ENCODE data around the gene DLGAP3. TPM values are rescaled to one million over a fixed set of nuclear protein-coding genes. Genes with fewer than 3 reads are reported as not detected.

Gene DLGAP3
- total RNA-seq, 1 experiment from 2014 or later, result 7.3 TPM

- Histone ChIP-seq H4K5ac (ENCODE audit: insufficient read length, low read depth, low read length) (no peak overlapping the region), H3K56ac (ENCODE audit: insufficient read length, low read depth, low read length) (no peak overlapping the region), H3K23ac (ENCODE audit: insufficient read length, low read depth, low read length) (no peak overlapping the region), H3K4ac (ENCODE audit: low read depth, low read length) (no peak overlapping the region), H2AFZ (ENCODE audit: low read length) (no peak overlapping the region), H3K9me3 (ENCODE audit: control insufficient read depth, low read depth, low read length) (no peaks in the 10 kb centered on the region), H3K9ac (ENCODE audit: extremely low read depth, insufficient read length, low read length) (no peak overlapping the region), H2AK5ac (ENCODE audit: insufficient read length, low read length) (no peak overlapping the region), H4K91ac (ENCODE audit: insufficient read length, low read depth, low read length) (no peak overlapping the region), H3K4me1 (ENCODE audit: insufficient read depth, low read length) (no peaks in the 10 kb centered on the region), H2BK12ac (ENCODE audit: insufficient read length, low read depth, low read length) (no peak overlapping the region), H3K23me2 (ENCODE audit: insufficient read length, low read depth, low read length, poor library complexity, severe bottlenecking) (no peaks in the 10 kb centered on the region), H3K79me2 (ENCODE audit: insufficient read depth, low read length) (no peaks in the 10 kb centered on the region), H3K4me2 (ENCODE audit: insufficient read depth, insufficient read length, low read length) (no peak overlapping the region), H2BK120ac (ENCODE audit: low read depth, low read length, poor library complexity, severe bottlenecking) (no peak overlapping the region), H3K27ac (ENCODE audit: insufficient read length, low read depth, low read length) (no peak overlapping the region), H4K20me1 (ENCODE audit: control insufficient read depth, insufficient read depth, insufficient read length) (no peaks in the 10 kb centered on the region), H3K27me3 (ENCODE audit: insufficient read depth, low read length) (no peaks in the 10 kb centered on the region), H2BK5ac (ENCODE audit: insufficient read length, low read length) (no peak overlapping the region), H3T11ph (ENCODE audit: low read length) (no peak overlapping the region), H3K14ac (ENCODE audit: insufficient read depth, low read length) (no peak overlapping the region), H3K18ac (ENCODE audit: insufficient read length, low read depth, low read length) (no peak overlapping the region), H2BK20ac (ENCODE audit: low read depth, low read length, poor library complexity, severe bottlenecking) (no peak overlapping the region), H2BK15ac (ENCODE audit: low read depth, low read length) (no peak overlapping the region), H4K8ac (replicated peaks; ENCODE audit: insufficient read length, low read depth, low read length) (no peak overlapping the region), H3K79me1 (ENCODE audit: insufficient read depth, low read depth, low read length, poor library complexity, severe bottlenecking) (no peaks in the 10 kb centered on the region)
- Mint-ChIP-seq H3K27me3 (ENCODE audit: low read depth) (peaks cover 27% of the 10 kb centered on the region), H3K4me1 (peaks cover 9 to 16% of the 10 kb centered on the region in 2 experiments), H3K9me3 (no peaks in the 10 kb centered on the region), H3K36me3 (ENCODE audit: insufficient read depth in 1 of 3, low read depth in 3 of 3) (no peaks in the 10 kb centered on the region), H3K4me3 (no peak overlapping the region), H3K27ac (no peak overlapping the region)
- no CpG with 5 or more reads among the region's 7 CpGs for WGBS (ENCODE audit: extremely low coverage, insufficient read length, low lambda C conversion rate)
- no peak for TF ChIP-seq CTCF (conservative IDR thresholded peaks at IDR 0.05)
- no peak for DNase-seq
These were observed 27.5 kb downstream of the DLGAP3 start for GRCh38 chr1:34901919-34902318.
